ENCODE data around the gene EXOC3L4. TPM values are rescaled to one million over a fixed set of nuclear protein-coding genes. Genes with fewer than 3 reads are reported as not detected.
"Not testable (repeated sequence)": the region's sequence is repeated elsewhere in the genome, so short reads cannot be mapped to it uniquely, and the experiment has no call there.

Gene EXOC3L4
- not detected in 2 replicates for total RNA-seq (2014; rRNA removed; shearing (Covaris generic))
- not detected in 2 replicates for total RNA-seq (2022)
- Bru-seq, nascent RNA, result not detected
- BruChase-seq, experiment 1, labeled RNA remaining after a 6-hour chase, result percentile 10 among the genes with signal in this experiment
- percentile 9 among the genes with signal in this experiment for BruChase-seq, experiment 2, labeled RNA remaining after a 2-hour chase
- long read RNA-seq, result 0 reads

- no peak for DNase-seq (ENCODE audit: low spot score)
- H3K9me3 ChIP-seq (ENCODE audit: low read length), result no peaks in the 10 kb centered on the region
- H3K4me1 ChIP-seq (ENCODE audit: insufficient read depth, low read length, poor library complexity, severe bottlenecking), result no peaks in the 10 kb centered on the region
- no peak within 1 kb of the TSS for H3K4me2 ChIP-seq (ENCODE audit: low read length)
- no peaks in the 10 kb centered on the region for H3K79me2 ChIP-seq (ENCODE audit: insufficient read depth, low read depth, low read length)
- H3K27ac ChIP-seq (ENCODE audit: low read depth, low read length, poor library complexity, severe bottlenecking), result no peak within 1 kb of the TSS
- no peak within 1 kb of the TSS for H3K4me3 ChIP-seq (ENCODE audit: low read depth, low read length, poor library complexity, severe bottlenecking)
- H3K36me3 ChIP-seq (ENCODE audit: insufficient read depth, low read length), result no peaks in the 10 kb centered on the region
- TF ChIP-seq, protein P1, sequence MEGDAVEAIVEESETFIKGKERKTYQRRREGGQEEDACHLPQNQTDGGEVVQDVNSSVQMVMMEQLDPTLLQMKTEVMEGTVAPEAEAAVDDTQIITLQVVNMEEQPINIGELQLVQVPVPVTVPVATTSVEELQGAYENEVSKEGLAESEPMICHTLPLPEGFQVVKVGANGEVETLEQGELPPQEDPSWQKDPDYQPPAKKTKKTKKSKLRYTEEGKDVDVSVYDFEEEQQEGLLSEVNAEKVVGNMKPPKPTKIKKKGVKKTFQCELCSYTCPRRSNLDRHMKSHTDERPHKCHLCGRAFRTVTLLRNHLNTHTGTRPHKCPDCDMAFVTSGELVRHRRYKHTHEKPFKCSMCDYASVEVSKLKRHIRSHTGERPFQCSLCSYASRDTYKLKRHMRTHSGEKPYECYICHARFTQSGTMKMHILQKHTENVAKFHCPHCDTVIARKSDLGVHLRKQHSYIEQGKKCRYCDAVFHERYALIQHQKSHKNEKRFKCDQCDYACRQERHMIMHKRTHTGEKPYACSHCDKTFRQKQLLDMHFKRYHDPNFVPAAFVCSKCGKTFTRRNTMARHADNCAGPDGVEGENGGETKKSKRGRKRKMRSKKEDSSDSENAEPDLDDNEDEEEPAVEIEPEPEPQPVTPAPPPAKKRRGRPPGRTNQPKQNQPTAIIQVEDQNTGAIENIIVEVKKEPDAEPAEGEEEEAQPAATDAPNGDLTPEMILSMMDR (conservative IDR thresholded peaks at IDR 0.05; ENCODE audit: low read length), result no peak
- POLR2A ChIA-PET, result interaction anchor here (0.7 kb wide), 1 partner anchor 8 kb away, joined by 7 read pairs; no protein-coding TSS in a partner anchor
- no peaks in the 10 kb centered on the region for H4K20me1 ChIP-seq (ENCODE audit: insufficient read depth, low read length)
- CTCF ChIA-PET (ENCODE audit: unreplicated experiment), result no interaction called here
- intact Hi-C loops (cut with micrococcal nuclease; ENCODE audit: unreplicated experiment), result no loop called here
- no peak within 1 kb of the TSS for H2AFZ ChIP-seq (ENCODE audit: low read length)
- no TSS peak for BruUV-seq (replicated peaks)
- no peaks in the 10 kb centered on the region for H3K9me2 ChIP-seq (ENCODE audit: insufficient read depth, low read length)
These were observed at the start of gene EXOC3L4 for GRCh38 chr14:103094406-103095209. TSS of gene EXOC3L4 (plus strand) at chr14:103094725. CDS start at chr14:103100220, 5,495 bp downstream.

DNA sequence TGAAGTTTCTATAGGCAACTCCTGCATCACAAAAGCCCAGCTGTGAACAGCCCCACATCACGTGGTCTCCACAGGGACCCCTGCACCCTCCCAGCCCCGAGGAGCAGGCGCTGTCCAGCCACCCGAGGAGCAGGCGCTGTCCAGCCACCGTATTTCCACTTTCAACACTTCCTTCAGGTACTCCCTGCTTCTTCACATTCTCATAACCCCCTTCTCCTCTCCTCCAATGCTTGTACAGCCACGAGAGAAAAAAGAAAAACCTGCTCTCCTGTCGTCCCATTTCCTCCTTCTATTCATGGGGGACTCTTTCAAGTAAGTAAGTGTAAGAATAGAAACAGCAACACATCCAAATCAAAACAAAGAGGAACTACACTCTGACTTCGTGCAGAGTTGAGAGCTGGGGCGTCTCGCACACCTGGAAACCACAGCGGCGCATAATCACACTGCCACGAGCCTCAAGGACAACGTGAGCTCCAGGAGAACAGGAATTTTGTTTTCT lies 49.1 kb upstream of the EXOC3L4 start:
- Histone ChIP-seq H3K9me2 (ENCODE audit: insufficient read depth, low read length) (no peaks in the 10 kb centered on the region), H4K20me1 (ENCODE audit: insufficient read depth, low read length) (no peaks in the 10 kb centered on the region), H3K9me3 (ENCODE audit: low read length) (no peaks in the 10 kb centered on the region), H3K4me3 (ENCODE audit: low read depth, low read length, poor library complexity, severe bottlenecking) (no peak overlapping the region), H3K27ac (ENCODE audit: low read depth, low read length, poor library complexity, severe bottlenecking) (no peak overlapping the region), H3K4me1 (ENCODE audit: insufficient read depth, low read length, poor library complexity, severe bottlenecking) (peaks cover 4% of the 10 kb centered on the region), H2AFZ (ENCODE audit: low read length) (no peak overlapping the region), H3K79me2 (ENCODE audit: insufficient read depth, low read depth, low read length) (no peaks in the 10 kb centered on the region), H3K4me2 (ENCODE audit: low read length) (no peak overlapping the region), H3K36me3 (ENCODE audit: insufficient read depth, low read length) (no peaks in the 10 kb centered on the region)
- CTCF ChIA-PET (ENCODE audit: unreplicated experiment), result no interaction called here
- DNase-seq (ENCODE audit: low spot score), result no peak
- TF ChIP-seq, protein P1 (conservative IDR thresholded peaks at IDR 0.05; ENCODE audit: low read length), result no peak
- POLR2A ChIA-PET, result no interaction called here
- no TSS peak for BruUV-seq (replicated peaks)
- intact Hi-C loops (cut with micrococcal nuclease; ENCODE audit: unreplicated experiment), result no loop called here

DNA sequence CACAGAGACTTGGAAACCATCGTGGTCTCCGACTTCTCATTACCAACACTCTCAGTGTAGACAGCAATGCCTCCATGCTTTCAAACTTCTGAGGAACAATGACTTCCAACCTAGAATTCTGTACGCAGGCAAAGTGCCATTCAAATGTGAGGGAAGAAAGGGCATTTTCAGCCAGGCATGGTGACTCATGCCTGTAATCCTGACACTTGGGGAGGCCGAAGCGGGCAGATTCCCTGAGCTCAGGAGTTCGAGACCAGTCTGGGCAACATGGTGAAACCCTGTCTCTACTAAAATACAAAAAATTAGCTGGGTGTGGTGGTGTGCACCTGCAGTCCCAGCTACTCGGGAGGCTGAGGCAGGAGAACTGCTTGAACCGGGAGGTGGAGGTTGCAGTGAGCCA lies 47.1 kb upstream of the EXOC3L4 start:
- intact Hi-C loops (cut with micrococcal nuclease; ENCODE audit: unreplicated experiment); H4K20me1 ChIP-seq (ENCODE audit: insufficient read depth, low read length); H2AFZ ChIP-seq (ENCODE audit: low read length); H3K27ac ChIP-seq (ENCODE audit: low read depth, low read length, poor library complexity, severe bottlenecking); H3K4me2 ChIP-seq (ENCODE audit: low read length); POLR2A ChIA-PET; H3K79me2 ChIP-seq (ENCODE audit: insufficient read depth, low read depth, low read length); CTCF ChIA-PET (ENCODE audit: unreplicated experiment); H3K36me3 ChIP-seq (ENCODE audit: insufficient read depth, low read length); H3K4me1 ChIP-seq (ENCODE audit: insufficient read depth, low read length, poor library complexity, severe bottlenecking); H3K9me3 ChIP-seq (ENCODE audit: low read length); H3K9me2 ChIP-seq (ENCODE audit: insufficient read depth, low read length); BruUV-seq (replicated peaks); H3K4me3 ChIP-seq (ENCODE audit: low read depth, low read length, poor library complexity, severe bottlenecking); DNase-seq (ENCODE audit: low spot score): not testable (repeated sequence)

Measured in OCI-LY7 (cell line).